HEK293T (cell line): ENCODE data around the gene NMT1.

Experiments
- BHLHE40 ChIP-seq: fragments of 450-650 bp; IDR thresholded peaks from 2 replicates; pipeline ENCODE4 v1.6.1; 2016; ENCODE audit warnings: mild to moderate bottlenecking, moderate library complexity, borderline replicate concordance
- FOXA1 ChIP-seq: fragments of 450-650 bp; IDR thresholded peaks from 2 replicates; pipeline ENCODE4 v1.6.1; 2016; ENCODE audit warnings: mild to moderate bottlenecking
- FOXK2 ChIP-seq: fragments of 450-650 bp; IDR thresholded peaks from 2 replicates; pipeline ENCODE4 v1.6.1; 2016; ENCODE audit warnings: mild to moderate bottlenecking

GRCh38 chr17:45135978-45136791 is 75.1 kb downstream of the NMT1 start:
- TF ChIP-seq BHLHE40, result no peak
- TF ChIP-seq FOXA1, result no peak
- no peak for TF ChIP-seq FOXK2
